GM19463 (cell line): ENCODE measurements around the gene FLRT1.

Experiments
- ATAC-seq: cut with Tn5 transposase; IDR thresholded peaks from one replicate; pipeline ENCODE4 v1.9.1; 2021; ENCODE audit warnings: mild to moderate bottlenecking, moderate library complexity; ENCODE audit not compliant: unreplicated experiment

FLRT1 gene, protein sequence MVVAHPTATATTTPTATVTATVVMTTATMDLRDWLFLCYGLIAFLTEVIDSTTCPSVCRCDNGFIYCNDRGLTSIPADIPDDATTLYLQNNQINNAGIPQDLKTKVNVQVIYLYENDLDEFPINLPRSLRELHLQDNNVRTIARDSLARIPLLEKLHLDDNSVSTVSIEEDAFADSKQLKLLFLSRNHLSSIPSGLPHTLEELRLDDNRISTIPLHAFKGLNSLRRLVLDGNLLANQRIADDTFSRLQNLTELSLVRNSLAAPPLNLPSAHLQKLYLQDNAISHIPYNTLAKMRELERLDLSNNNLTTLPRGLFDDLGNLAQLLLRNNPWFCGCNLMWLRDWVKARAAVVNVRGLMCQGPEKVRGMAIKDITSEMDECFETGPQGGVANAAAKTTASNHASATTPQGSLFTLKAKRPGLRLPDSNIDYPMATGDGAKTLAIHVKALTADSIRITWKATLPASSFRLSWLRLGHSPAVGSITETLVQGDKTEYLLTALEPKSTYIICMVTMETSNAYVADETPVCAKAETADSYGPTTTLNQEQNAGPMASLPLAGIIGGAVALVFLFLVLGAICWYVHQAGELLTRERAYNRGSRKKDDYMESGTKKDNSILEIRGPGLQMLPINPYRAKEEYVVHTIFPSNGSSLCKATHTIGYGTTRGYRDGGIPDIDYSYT

DNA sequence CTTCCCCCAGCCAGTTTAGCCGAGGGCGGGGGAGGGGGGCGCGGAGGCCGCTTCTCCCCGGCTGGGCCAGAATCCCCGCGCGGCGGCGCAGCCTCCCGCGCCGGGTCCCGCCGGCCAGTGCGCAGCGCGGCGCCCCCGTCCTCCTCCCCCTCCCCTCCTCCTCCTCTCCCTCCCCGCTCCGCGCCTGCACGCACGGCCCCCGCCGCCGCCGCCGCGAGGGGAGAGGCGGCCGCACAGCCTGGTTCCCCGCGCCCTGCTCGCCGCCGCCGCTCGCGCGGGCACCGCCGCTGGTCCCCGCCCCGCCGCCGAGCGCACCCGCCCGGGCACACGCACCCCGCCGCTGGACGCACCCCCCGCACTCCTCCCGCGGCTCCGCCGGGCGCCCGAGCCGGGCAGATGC, at the start of gene FLRT1:
Gene FLRT1 (plus strand): TSS at position 356 of the 400 bp plus-strand sequence. CDS start 80,337 bp downstream, outside the sequence.
- no peak for ATAC-seq

DNA sequence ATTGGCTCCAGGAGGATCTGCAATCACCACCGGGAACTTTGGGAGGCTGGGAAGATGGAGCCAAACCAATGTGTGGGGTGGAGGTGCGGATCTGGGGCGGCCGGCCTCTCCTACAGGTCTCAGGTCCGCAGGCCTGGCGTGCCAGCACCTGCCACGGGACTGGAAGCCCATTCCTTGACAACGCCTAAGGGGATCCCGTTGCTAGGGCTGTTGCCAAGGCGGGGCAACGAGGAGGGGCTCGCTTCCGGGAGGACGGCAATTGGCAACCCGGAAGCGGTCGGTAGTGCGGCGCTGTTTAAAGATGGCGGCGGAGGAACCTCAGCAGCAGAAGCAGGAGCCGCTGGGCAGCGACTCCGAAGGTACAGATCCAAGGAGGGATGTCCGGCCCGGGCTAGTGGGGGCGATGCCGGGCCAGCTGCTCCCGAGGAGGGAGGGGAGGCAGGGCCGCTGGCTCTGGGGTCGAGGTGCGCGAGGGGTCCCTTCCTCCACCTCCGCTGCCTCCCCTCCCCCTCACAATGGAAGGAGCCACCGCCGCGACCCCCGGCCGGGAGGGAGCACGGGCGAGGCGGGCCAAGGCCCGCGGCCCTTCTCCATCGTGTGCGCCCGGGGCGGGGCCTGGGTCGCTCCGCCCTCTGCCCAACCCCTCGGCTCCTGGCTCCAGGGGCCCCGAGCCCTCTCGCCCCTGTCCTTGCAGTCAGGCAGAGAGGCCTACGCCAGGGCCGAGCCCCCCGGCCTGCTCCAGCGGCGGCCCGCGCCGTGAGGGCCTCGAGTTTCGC, 49.4 kb upstream of the FLRT1 start, which contains the start of gene OTUB1:
Gene OTUB1 (plus strand): TSS at position 283 of the 776 bp plus-strand sequence. CDS start 19 bp downstream, at position 302.
- ATAC-seq = peak; percentile 92

DNA sequence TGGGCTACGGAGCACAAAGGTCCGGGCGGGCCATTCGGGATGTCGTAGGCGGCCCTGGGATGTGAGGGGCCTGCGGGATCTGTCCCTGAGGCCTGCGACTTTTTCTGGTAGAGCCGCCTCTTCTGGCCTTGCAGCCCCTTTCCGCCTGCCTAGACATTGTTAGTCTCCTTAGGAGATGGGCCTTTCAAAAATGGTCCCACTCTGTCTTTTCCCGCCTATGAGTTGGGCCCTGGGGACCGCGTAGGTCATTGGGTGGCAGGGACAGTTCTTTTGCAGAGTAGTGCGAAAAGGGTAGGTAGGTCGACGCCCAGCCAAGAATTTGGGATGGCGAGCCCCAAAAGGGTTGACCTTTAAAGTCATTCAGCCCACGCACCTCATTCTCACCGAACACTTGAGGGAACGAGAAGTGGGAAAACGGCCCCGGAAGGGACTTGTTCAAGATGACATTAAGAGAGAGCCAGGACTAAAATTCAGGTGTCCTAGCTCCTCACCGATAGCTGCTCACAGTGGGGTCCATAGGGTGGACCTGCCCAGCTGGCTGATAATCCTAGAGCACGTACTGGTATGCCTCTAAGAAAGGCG, 48.7 kb upstream of the FLRT1 start:
- no peak for ATAC-seq

DNA sequence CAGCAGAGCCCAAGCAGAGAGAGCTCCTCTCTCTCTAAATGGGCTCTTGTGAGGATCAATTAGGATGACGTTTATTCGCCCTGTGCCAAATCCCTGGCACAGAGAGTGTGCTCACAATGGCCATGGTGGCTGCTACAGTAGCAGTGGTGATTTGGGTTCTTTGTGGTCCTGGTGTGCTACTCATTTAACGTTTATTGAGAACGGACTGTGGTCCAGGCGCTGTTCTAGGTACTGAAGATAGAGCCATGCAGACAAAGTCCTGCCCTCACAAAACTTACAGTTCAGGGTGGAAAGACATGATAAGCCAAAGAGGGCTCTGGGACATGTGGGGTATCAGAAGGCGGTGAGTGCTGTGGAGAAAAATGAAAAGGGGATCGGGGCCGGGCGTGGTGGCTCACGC, 44.2 kb upstream of the FLRT1 start:
- ATAC-seq = no peak

DNA sequence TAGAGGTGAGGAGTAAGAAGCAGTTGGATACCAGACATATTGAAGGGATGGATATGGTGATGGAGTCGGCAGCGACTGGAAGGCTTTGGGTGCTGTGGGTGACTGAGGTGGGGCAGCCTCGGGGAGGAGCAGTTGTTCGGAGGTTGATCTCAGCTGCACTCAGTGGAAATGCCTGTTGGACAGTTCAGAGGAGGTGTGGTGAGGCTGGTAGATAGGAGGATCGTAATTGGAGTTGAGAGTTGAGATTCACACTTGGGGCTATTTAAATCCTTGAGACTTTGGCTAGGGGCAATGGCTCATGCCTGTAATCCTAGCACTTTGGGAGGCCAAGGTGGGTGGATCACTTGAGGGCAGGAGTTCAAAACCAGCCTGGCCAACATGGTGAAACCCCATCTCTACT, 42.6 kb upstream of the FLRT1 start:
- ATAC-seq = no peak

DNA sequence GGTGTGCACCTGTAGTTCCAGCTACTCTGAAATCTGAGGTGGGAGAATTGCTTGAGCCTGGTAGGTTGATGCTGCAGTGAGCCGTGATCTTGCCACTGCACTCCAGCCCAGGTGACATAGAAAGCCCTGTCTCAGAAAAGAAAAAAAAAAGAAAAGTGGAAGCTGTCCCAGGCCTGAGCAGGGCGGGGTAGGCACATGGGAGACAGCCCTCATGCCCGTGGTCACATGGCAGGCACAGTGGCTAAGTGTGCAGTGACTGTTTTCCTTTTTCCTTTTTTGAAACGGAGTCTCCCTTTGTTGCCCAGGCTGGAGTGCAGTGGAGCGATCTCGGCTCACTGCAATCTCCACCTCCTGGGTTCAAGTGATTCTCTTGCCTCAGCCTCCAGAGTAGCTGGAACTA, 41.7 kb upstream of the FLRT1 start:
- ATAC-seq = no peak

DNA sequence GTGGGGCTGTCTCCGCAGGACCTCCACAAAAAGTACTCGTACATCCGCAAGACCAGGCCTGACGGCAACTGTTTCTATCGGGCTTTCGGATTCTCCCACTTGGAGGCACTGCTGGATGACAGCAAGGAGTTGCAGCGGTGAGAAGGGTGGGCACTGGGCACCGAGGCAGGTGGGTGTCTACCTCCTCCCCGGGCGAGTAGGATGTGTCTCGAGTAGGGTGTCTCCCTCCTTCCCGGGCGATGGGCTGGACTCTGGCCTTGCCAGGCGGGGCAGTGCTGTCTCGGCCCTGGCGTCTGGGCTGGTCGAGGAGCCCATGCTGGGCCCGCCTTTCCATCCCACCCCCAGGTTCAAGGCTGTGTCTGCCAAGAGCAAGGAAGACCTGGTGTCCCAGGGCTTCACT, 39.2 kb upstream of the FLRT1 start:
- ATAC-seq = no peak

DNA sequence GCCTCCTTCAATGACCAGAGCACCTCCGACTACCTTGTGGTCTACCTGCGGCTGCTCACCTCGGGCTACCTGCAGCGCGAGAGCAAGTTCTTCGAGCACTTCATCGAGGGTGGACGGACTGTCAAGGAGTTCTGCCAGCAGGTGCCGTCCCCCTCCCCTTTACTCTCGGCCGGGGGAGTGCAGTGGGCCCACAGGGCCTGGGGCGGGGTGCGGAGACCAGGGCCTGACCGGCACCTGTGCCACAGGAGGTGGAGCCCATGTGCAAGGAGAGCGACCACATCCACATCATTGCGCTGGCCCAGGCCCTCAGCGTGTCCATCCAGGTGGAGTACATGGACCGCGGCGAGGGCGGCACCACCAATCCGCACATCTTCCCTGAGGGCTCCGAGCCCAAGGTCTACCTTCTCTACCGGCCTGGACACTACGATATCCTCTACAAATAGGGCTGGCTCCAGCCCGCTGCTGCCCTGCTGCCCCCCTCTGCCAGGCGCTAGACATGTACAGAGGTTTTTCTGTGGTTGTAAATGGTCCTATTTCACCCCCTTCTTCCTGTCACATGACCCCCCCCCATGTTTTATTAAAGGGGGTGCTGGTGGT, 38.5 kb upstream of the FLRT1 start:
- no peak for ATAC-seq

DNA sequence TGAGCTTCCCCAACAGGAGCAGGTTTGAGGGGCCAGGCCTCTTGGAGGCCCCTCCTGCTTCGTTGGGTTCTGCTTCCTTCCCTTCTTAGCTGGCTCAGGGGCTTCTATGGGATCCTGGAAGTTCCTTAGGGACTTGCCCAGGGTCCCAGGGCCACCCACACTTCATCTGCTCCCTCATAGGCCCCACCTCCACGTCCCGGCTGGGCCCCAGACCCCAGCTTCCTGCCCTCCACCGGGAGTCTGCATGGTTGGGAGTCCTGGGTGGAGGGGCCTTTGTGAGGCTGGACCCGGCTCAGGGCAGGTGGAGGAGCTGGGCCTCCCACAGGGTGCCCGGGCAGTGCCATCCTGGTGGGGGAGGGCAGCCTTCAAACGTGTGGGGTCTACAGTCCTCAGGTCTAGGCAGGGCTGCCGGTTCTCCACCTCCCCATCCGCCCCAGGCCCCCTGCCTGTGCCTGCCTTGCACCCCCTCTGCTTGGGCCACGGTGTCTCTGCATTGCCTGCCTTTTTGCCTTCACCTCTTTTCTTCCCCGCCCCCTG, 37.9 kb upstream of the FLRT1 start:
- ATAC-seq = no peak

DNA sequence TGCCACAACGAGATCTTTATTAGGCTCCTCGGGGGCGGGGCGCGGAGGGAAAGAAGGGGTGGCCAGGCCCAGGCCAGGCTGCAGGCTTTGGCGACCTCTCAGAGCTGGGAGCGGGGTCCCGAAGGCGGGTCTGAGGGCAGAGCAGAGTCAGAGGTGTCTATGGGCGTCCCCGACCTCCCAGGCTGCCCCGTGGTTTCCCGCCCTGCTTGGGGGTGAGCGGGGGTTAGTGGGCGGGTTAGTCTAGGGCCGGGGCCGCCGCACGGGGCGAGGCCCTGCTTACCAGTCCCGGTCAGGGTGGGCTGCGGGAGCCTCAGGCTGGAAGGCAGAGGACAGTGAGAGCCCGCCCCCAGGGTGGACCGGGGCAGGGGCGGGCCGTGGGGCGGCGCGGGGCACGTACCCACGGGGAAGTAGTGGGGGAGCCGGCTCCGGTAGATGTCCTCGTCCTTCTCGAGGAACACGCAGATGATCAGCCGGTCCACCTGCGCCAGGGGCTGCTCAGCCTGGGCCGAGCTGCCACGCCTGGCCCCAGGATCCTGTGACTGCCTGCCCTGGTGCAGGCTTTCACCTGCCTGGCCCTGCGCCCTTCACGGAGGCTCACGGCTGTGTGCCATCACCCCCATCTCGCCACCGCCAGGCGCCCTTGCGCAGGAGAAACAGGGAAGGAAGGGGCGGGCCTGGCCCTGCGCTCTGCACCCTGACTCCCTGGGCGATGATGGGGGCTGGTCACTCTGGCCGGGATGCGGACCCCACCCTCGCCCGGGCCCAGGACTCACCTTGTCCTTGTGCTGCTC, 37.0 kb upstream of the FLRT1 start:
- ATAC-seq = no peak

DNA sequence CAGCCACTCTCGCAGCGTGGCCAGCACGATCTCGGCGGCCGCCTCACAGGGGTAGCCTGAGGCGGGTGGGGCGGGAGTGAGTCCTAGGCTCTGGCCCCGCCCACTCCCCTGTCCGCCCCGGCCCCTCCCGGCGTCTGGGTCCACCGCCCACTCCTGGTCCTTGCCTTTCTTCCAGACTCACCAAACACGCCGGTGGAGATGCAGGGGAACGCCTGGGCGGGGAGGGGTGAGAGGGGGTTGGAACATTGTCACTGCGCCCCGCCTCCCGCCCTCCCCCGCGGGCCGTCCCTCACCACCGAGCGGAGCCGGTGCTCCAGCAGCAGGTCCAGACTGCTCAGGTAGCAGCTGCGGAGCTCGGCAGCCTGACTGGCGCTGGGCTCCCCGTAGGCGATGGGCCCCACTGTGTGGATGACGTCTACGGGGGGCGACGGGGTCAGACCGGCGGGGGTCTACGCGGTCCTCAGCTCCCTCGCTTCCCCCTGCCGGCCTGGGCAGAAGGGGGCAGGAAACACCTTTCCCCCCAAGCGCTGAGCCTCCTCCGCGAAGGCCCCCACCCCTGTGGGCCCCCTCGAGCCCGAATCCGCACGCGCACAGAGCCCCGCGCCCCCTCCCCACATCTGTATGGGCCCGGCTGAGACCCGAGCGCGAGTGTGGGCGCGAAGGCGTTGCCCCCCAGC, 36.2 kb upstream of the FLRT1 start:
- no peak for ATAC-seq

DNA sequence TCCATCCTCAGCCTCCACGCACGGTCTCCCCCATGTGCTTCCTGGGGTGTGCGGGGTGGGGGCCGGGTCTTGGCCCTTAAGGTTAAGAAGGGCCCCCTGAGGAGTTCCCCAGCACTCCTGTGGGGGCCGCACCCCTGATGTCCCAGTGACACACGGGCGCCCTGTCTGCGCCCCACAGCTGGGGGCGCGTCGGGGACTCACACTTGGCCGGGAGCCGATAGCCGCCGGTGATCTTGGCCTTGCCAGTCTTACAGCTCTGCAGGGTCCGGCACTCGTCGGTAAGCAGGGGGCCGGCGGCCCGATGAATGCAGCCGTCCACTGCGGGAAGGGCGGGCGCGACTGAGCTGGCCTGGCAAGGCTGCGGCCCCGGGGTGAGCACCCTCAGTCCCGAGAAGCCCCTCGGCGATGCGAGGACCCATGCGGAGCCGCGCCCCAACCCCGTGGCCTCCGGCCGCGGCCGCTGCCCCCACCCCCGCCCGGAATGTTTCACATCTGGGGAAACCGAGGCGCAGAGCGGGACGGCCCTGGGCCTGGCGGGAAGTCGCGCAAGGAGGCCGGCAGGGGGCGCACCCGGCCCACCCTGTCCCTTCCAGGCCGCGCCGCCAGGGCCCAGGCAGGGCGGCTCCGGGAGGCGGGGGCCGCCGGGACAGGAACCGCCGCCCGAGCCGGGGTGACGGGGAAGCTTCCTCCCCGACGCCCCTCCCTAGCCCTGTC, 35.5 kb upstream of the FLRT1 start:
- peak; percentile 63 for ATAC-seq

DNA sequence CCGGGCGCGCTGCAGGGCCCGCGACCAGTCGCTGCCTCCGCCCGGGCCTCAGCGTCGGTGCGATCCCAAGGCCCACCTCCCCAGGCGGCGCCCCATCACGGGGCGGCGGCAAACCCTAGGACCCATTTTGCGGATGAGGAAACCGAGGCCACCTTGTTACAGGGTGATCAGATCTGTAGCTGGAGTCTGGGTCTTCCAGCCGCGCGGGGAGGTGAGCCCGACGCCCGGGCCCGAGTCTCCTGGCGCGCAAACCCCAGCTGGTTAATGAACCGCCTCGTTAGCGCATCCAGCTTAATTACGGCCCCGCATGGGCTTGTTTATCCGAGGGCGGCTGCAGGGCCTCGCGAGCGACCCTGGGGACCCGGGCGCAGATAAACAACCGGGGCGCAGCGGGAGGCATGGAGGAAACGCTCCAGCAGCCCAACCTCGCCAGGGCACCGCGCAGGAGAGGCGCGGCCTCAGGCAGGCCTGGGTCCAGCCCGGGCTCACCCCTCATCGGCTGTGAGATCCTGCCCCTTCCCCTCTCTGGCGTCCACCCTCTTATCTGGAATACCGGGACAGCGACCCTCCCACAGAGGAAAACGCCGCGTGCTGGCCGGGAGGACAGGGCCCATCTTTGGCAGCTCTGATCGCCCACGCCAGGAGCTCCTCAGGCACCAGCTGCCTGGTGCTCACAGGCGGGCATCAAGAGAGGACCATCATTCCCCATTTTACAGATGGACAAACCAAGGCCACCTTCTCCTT, 34.8 kb upstream of the FLRT1 start:
- ATAC-seq = no peak

DNA sequence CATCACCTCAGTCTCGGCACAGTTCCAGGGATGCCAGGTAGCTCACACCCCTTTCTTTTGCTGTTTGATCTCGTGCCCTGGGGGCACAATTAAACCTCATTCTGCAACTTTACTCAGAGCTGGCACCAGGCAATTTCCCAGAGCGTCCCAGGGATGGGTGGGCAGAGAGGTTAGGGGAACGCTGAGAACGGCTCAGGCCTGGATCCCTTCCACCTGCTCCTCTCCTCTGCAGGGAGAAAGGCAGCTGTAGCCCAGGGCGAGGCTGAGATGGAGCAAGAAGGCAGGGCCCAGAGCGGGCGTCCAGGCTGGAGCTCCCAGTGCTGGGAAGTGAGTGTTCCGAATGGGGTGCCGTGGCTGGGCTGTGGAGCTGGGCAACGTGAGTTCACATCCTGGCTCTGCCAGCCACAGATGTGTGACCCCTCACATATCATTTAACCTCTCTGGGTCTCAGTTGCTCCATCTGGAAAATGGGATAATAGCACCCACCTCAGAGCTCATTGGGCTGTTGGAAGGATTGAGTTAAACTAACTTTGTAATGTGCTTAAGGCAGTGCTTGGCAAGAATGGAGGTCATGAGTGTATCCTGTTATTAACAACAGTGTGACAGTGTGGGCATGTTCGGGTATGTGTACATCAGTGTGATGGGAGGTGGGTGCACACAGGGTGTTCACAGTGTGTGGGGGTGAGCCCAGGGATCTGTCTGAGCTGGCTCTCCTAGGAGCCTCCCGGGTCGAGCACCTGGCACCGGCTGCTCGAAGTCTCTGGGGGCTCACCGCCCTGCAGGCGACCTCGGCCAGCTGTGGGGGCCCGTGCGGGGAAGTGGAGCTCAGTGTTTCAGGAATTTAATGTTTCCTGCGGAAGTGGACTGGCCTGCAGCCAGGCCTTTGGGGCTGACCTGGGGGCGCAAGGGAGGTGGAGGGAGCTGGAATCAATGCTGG, 34.0 kb upstream of the FLRT1 start:
- ATAC-seq = no peak

DNA sequence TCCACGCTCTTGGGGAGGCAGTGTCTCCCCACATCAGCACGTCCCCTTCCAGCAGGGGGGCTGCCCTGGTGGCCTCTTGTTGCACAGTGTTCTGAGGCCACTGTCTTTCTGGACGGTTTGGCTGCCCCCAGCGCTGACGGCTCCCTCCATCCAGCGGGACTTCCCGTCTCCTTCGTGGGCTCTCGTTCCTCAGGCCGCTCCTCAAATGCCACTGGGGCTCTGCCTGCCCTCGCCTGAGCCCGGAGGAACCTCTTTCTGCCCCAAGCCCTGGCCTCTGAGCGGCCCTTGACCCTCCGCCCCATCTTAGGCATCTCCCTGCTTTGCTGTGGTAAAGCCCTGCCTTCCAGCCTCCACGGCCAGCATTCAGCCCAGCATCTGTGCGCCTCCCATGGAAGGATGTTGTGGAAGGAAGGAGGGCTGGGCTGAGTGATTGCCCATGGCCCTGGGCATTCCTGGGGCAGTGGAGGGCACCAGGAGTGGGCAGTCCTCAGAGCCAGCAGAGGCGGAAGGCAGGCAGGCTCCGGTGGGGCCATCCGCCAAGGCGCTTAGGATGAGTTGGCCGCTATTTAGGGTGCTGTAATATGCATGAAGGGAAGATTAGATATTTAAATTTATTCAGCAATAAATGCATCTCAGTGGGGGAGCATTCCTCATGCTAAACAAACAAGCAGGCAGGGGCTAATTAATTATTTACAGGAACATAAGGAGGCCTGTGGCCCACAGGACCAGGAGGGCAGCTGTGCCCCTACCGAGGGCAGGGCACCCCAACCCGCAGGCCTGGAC, 31.7 kb upstream of the FLRT1 start:
- ATAC-seq = no peak

DNA sequence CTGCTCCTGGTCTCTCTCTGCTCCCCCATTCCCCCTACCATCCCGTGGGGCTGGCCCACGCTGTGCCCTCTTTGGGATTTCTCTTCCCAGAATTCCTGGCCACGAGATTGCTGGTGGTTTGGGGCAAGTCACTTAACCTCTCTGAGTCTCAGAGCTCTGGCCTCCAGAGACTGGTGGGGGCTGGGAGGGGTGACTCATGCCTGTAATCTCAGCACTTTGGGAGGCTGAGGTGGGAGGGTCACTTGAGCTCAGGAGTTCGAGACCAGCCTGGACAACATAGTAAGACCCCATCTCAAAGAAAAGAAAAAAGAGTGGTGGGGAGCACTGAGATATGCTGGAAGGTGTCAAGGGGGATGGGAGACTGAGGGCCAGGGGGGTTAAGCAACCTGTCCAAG, 31.1 kb upstream of the FLRT1 start:
- ATAC-seq = no peak
